ENCODE measurements around the gene ARFGEF3.

- TF ChIP-seq, protein P1, sequence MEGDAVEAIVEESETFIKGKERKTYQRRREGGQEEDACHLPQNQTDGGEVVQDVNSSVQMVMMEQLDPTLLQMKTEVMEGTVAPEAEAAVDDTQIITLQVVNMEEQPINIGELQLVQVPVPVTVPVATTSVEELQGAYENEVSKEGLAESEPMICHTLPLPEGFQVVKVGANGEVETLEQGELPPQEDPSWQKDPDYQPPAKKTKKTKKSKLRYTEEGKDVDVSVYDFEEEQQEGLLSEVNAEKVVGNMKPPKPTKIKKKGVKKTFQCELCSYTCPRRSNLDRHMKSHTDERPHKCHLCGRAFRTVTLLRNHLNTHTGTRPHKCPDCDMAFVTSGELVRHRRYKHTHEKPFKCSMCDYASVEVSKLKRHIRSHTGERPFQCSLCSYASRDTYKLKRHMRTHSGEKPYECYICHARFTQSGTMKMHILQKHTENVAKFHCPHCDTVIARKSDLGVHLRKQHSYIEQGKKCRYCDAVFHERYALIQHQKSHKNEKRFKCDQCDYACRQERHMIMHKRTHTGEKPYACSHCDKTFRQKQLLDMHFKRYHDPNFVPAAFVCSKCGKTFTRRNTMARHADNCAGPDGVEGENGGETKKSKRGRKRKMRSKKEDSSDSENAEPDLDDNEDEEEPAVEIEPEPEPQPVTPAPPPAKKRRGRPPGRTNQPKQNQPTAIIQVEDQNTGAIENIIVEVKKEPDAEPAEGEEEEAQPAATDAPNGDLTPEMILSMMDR (IDR thresholded peaks at IDR 0.05) = no peak
- TF ChIP-seq MXI1 (IDR thresholded peaks at IDR 0.05; ENCODE audit: low read depth, low read length) (no peak), RAD21 (IDR thresholded peaks at IDR 0.05; ENCODE audit: low read length) (no peak), GABPA (IDR thresholded peaks at IDR 0.05; ENCODE audit: low read depth) (no peak), RFX5 (IDR thresholded peaks at IDR 0.05; ENCODE audit: low read length) (no peak), EZH2phosphoT487 (IDR thresholded peaks at IDR 0.05; ENCODE audit: borderline replicate concordance, low read depth) (no peak), SIN3A (IDR thresholded peaks at IDR 0.05; ENCODE audit: borderline replicate concordance, low read depth, low read length) (no peak), NRF1 (IDR thresholded peaks at IDR 0.05; ENCODE audit: low read depth, low read length) (no peak), POLR2AphosphoS5 (IDR thresholded peaks at IDR 0.05; ENCODE audit: low read depth, low read length) (no peak), MAX (IDR thresholded peaks at IDR 0.05; ENCODE audit: low read depth) (no peak)
- TF ChIP-seq, protein P2, sequence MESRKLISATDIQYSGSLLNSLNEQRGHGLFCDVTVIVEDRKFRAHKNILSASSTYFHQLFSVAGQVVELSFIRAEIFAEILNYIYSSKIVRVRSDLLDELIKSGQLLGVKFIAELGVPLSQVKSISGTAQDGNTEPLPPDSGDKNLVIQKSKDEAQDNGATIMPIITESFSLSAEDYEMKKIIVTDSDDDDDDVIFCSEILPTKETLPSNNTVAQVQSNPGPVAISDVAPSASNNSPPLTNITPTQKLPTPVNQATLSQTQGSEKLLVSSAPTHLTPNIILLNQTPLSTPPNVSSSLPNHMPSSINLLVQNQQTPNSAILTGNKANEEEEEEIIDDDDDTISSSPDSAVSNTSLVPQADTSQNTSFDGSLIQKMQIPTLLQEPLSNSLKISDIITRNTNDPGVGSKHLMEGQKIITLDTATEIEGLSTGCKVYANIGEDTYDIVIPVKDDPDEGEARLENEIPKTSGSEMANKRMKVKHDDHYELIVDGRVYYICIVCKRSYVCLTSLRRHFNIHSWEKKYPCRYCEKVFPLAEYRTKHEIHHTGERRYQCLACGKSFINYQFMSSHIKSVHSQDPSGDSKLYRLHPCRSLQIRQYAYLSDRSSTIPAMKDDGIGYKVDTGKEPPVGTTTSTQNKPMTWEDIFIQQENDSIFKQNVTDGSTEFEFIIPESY (IDR thresholded peaks at IDR 0.05; ENCODE audit: borderline replicate concordance, low read depth) = no peak
- TF ChIP-seq, protein P3, sequence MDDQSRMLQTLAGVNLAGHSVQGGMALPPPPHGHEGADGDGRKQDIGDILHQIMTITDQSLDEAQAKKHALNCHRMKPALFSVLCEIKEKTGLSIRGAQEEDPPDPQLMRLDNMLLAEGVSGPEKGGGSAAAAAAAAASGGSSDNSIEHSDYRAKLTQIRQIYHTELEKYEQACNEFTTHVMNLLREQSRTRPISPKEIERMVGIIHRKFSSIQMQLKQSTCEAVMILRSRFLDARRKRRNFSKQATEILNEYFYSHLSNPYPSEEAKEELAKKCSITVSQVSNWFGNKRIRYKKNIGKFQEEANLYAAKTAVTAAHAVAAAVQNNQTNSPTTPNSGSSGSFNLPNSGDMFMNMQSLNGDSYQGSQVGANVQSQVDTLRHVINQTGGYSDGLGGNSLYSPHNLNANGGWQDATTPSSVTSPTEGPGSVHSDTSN (IDR thresholded peaks at IDR 0.05) = no peak
These were observed 97.3 kb downstream of the ARFGEF3 start for GRCh38 chr6:138258991-138259390.
